ENCODE measurements around the gene MYLK.
A peak's percentile ranks its signal among the peaks of the same experiment; 100 is the strongest.
"Not testable (repeated sequence)": the region's sequence is repeated elsewhere in the genome, so short reads cannot be mapped to it uniquely, and the experiment has no call there.

Gene MYLK

GRCh38 chr3:123610331-123610730, 273.8 kb downstream of the MYLK start:
- DNase-seq = no peak

- no peak for DNase-seq
These were observed 275.1 kb downstream of the MYLK start for GRCh38 chr3:123609063-123609462.

DNA sequence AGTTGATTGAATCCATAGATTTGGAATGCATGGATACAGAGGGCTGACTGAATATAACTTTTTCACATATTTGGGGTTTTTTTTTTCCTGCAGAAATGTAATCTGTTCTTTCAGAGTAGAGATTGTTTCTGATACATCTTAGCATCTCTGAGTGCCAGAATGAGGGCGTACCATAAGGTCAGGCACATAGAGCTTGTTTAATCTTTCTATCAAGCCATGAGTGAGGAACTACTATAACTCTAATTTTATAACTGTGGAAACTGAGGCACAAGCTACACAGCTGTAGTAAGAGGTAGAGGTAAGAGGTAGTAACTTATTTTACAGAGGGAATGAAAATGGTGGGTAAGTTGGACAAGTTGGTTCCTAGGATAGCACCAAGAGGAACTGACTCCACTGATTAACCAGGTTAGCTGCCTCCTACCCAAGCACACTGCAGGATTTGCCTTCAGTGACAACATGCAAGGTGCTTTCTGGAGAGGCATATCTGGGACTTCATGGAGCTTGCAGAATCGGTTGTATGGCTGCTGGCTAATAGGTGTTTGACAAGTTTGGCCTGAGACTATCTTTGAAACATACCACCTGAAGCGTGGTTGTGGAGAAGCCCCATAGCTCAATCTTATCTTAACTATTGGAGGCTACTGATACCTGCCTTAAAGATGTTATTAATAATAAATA, 275.7 kb downstream of the MYLK start:
- DNase-seq = no peak

DNA sequence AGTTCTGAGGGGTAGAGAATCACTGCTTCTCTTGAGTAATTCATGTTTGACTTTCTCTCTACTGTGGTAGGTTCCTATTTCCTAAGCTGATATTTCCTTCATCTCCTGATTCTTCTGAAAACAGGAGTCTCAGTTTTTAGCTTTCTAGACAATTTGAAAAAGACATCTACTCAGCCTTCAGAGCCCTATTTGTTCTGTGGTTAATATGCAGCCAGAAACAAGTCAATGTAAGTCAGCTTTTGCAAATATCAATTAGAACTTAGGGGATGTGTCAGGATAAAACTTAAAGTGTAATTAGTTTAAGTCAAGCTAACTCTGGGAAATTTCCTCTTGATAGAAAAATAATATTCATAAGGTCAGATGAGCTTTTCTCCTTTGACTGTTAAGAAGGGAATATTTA, 277.6 kb downstream of the MYLK start:
- no peak for DNase-seq

DNA sequence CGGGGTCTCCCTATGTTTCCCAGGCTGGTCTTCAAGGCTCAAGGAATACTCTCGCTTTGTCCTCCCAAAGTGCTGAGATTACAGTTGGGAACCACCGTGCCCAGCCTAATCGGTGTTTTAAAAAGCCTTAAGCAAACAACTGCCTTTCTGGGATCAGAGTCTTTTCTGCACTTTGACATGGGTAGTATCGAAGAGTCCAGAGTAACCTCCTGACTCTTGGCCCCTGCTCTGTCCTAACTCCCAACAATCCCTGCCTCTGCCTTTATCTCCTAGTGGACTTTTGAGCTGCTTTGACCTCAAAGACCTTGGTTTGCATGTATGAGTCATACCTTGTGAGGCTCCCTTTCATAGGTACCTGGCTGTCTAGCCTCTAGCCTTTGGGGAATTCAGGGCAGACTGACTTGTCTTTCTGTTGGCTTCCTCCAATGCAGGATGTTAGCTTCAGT, 278.3 kb downstream of the MYLK start:
- DNase-seq = peak; percentile 15

- not testable (repeated sequence) for DNase-seq
These were observed 281.0 kb downstream of the MYLK start for GRCh38 chr3:123603153-123603552.

DNA sequence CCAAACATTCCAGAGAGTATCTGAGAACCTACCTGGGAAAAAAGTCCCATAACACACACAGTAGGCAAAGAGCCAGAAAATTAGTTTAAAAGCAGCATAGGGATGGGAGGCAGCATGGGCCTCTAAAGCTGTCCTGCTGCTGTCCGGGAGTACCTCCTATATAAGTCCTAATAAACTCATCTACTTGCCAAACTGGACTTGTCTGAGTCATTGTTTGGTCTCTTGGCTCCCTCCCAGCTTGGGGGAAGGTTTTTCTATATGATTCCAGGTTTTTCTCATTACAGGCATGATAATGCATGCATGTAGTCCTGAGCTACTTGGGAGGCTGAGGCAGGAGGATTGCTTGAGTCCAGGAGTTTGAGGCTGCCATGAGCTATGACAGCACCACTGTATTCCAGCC, 281.8 kb downstream of the MYLK start:
- DNase-seq = no peak

GRCh38 chr3:123600863-123601262, 283.3 kb downstream of the MYLK start:
- DNase-seq = not testable (repeated sequence)

DNA sequence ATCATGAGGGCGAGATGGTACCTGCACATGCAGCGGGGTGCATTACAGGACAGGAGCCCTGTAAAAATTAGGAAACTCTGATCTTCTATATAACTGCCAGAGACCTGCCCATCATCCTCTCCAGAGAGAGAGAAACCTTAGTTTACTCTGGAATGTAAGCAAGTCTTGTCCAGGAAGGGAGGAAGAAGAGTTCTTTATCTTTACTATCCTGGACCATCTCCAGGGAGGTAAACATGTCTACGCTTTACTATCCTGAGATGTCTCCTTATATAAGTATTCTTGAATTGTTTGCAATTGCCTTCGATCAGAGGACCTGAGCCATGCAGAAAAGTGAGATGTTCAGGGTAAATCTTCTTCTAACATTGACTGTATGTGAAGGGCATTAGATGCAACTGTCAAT, 286.6 kb downstream of the MYLK start:
- DNase-seq = no peak

- no peak for DNase-seq
These were observed 288.5 kb downstream of the MYLK start for GRCh38 chr3:123595396-123596180.

GRCh38 chr3:123593381-123593780, 290.8 kb downstream of the MYLK start:
- DNase-seq = no peak

DNA sequence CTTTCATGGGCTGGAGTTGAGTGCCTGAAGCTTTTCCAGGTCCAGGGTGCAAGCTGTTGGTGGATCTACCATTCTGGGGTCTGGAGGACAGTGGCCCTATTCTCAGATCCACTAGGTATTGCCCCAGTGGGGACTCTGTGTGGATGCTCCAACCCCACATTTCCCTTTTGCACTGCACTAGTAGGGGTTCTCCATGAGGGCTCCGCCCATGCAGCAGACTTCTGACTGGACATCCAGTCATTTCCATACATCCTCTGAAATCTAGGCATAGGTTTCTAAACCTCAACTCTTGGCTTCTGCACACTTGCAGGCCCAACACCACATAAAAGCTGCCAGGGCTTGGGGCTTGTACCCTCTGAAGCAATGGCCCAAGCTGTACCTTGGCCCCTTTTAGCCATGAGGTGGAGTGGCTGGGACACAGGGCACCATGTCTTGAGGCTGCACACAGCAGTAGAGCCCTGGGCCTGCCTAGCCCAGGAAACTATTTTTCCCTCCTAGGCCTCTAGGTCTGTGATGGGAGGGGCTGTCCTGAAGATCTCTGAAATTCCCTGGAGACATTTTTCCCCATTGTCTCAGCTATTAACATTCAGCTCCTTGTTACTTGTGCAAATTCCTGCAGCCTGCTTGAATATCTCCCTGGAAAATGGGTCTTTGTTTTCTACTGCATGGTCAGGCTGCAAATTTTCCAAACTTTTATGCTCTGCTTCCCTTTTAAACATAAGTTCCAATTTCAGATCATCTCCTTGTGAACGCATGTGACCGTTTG, 293.3 kb downstream of the MYLK start:
- DNase-seq = no peak

DNA sequence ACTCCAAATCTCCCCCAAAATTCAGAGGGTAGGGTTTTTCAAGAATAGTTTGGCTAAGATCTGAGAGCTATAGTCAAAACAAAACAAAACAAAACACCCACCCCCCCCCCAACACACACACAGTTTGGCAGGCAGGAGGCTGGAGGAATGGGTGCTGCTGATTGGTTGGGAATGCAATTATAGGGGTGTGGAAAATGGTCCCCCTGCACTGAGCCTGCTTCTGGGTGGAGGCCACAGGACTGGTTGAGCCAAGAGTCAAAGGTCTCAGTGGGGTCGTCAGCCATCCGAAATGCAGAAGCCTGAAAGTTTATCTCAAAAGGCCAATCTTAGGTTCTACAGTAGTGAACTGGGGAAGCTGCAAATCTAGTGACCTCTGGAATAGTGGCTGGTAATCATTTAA, 296.7 kb downstream of the MYLK start:
- DNase-seq = no peak

DNA sequence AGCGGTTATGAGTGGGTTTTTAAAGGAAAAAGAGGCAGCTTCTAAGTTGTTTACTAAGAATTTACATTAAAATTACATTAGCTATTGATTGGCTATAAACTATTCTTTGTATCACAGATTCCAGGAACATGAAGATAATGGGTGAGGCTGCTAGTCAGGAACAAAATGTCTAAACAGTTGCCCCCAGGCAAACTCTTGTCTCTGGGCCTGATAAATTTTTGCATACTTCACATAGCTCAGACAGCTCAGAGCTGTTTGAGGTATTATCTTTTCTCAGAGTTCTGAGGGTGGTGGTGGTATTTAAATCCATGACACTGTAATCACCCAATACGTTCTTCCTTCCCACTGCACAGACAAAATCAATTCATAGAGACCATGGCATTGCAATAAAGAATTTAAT, 297.2 kb downstream of the MYLK start:
- DNase-seq = no peak

DNA sequence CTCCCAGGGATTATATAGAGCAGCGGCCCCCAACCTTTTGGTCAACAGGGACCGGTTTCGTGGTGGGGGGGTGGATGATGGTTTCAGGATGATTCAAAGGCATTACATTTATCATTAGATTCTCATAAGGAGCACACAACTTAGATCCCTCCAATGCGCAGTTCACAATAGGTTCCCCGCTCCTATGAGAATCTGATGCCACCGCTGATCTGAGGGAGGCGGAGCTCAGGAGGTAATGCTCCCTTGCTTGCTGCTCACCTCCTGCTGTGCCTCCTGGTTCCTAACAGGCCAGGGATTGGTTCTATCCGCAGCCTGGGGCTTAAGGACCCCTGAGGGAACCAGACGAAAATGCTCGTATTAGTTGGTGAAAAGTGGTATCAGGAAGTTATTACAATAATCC, 298.0 kb downstream of the MYLK start:
- DNase-seq = peak; percentile 70

DNA sequence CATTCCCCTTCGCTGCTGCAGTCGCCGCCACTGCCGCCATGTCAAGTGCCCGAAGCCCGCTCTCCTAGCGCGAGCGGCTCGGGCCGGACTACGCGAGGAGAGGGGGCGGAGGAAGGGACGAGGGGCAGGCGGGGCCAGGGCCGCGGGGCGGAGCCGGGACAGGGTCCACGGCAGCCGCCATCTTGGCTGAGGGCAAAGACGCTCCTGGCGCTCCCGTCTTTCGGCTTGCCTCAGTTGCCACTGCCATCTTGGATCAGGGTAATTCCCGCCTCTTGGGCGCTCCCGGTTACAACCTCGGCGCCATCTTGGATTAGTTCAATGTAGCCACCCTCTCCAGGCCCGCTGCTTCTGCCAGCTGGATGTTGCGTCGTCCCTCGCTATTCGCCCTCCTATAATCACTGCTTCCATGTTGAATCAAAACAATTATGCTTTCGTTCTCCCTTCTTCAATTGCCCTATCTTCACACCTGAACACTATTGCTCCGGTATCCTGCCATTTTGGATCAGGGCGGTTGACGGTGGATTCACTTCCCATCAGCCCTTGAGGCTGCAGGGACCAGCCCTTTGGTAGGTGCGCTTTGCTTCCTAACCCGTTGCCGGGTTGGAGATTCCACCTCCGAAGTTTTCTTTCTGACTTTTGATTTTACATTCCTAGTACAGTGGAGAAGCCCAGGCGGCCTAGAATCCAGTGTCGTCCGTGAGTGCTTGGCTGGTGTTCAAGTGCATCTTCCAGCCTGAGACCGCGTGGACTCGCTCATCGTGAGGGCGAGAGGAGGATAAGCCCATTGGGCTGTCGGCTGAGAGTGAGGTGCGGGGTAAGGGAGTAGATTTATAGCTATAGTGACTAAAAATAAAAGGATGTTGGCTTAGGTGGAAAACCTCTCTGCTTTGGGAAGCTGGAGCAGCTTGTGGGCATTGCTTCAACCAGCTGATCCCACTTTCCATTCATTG, 298.9 kb downstream of the MYLK start, which contains the start of gene HACD2:
HACD2 (minus strand) TSS at position 66 of the 950 bp plus-strand sequence; CDS start at position 40, 26 bp downstream.
- peak; percentile 97 for DNase-seq

- DNase-seq = no peak
These were observed 299.7 kb downstream of the MYLK start for GRCh38 chr3:123584284-123584987.

DNA sequence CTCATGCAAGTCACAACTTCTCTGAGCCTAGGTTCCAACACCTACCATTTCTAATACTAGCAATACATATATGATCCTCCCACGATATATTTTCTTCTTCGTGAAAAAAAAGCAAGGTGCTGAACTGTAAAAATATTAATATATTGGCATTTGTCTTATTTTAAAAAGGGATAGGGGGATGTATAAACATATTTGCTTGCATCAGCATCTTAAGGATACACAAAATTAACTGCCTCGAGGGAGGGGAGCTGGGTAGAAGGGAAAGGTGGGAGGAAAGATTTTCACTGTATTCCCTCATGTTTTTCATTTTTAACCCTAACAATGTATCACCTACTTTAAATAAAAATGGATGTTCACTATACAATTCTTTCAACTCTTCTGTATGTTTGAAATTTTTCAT, 300.6 kb downstream of the MYLK start:
- no peak for DNase-seq

- DNase-seq = no peak
These were observed 301.8 kb downstream of the MYLK start for GRCh38 chr3:123582315-123582714.

DNA sequence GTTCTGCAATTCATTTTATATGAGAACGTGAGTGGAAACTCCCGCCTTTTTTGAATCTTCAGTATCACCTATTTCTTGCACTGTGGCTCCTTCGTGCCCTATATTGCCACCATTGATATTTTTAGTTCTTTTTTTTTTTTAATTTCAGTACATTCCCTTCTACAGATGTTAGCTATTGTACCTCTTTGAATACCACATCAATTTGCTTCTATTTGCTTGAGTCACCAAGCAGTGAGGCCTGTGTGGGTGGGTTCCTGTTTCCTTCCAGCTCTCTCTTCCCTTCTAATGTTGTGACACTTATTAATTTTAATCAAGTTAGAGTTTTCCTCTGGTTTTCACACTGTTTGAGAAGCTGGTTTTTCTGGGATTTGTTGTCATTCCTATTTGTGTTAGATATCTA, 308.0 kb downstream of the MYLK start:
- no peak for DNase-seq

DNA sequence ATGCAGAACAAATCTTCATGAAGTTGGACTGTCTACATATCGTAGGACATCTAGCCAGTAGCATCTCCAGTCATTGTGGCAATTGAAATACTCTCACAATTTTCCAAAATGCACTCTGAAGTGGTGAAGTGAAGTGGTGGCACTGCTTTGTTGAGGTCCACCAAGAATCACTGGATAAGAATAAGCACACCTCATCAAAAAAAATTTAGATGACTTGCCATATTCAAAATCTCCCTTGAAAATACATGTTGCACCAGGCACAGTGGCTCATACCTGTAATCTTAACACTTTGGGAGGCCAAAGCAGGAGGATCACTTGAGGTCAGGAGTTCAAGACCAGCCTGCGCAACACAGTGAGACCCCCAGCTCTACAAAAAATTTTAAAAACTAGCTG, 312.2 kb downstream of the MYLK start:
- no peak for DNase-seq

Measured in activated CD4-positive, alpha-beta T cell treated with anti-CD3 and anti-CD28 coated beads, Interleukin-2, Interleukin-6, amounts not matched to agents 100 ng/mL and 50 ng/mL, durations not matched to agents 16 hours and 8 hours (primary cell).